Measurements from ENCODE around the gene LRP8. TPM values are rescaled to one million over a fixed set of nuclear protein-coding genes. Genes with fewer than 3 reads are reported as not detected.
A peak's percentile ranks its signal among the peaks of the same experiment; 100 is the strongest.

LRP8 gene
- total and polyA plus RNA-seq, 2 of the 13 experiments (the other 11 are each of a cell fraction or from before 2014, with no cell fraction given), result 17.3 to 17.4 TPM

GRCh38 chr1:53375440-53375839 is 47.6 kb upstream of the LRP8 start (continued):
- TF ChIP-seq KDM2A (CRISPR knock-in tag; IDR thresholded peaks at IDR 0.05; ENCODE audit: borderline replicate concordance, low read depth) (no peak), MTA3 (CRISPR knock-in tag; IDR thresholded peaks at IDR 0.05) (no peak), SALL1 (CRISPR knock-in tag; IDR thresholded peaks at IDR 0.05) (no peak), JUND (CRISPR knock-in tag; IDR thresholded peaks at IDR 0.05) (0 out of 2 replicates have a peak, but pooled peaks have one; percentile 37)
- TF ChIP-seq, protein P1, sequence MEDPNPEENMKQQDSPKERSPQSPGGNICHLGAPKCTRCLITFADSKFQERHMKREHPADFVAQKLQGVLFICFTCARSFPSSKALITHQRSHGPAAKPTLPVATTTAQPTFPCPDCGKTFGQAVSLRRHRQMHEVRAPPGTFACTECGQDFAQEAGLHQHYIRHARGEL (CRISPR knock-in tag; IDR thresholded peaks at IDR 0.05), result no peak

GRCh38 chr1:53373246-53373645 is 45.4 kb upstream of the LRP8 start:
- Histone ChIP-seq H4K20me1 (ENCODE audit: insufficient read depth, low read length) (no peaks in the 10 kb centered on the region; the same call in 1 of the 2 replicates), H3K27me3 (ENCODE audit: control insufficient read depth in 1 of 2, insufficient read depth in 2 of 2, low read length in 2 of 2) (peaks cover 0 to 43% of the 10 kb centered on the region in 2 experiments; a peak in 3 of 5 replicates), H3K27ac (ENCODE audit: extremely low read length, insufficient read depth, low read length) (no peak overlapping the region), H3K4me2 (ENCODE audit: low read depth, low read length) (no peak overlapping the region), H3K9me3 (ENCODE audit: low read length) (no peaks in the 10 kb centered on the region), H3K4me3 (replicated peaks in 1 of 3; ENCODE audit: insufficient read depth in 1 of 3, low read depth in 2 of 3, low read length in 3 of 3) (no peak overlapping the region), H3K79me2 (ENCODE audit: insufficient read depth, low read length) (no peaks in the 10 kb centered on the region), H3K36me3 (replicated peaks in 1 of 2; ENCODE audit: control insufficient read depth in 1 of 2, insufficient read depth in 2 of 2, low read length in 2 of 2) (no peaks in the 10 kb centered on the region), H3K4me1 (ENCODE audit: insufficient read depth, low read length) (peaks cover 26% of the 10 kb centered on the region), H3K9ac (ENCODE audit: insufficient read depth, low read depth, low read length) (no peak overlapping the region), H2AFZ (ENCODE audit: low read length) (no peak overlapping the region)
- FAIRE-seq, result no peak
- ChIA-PET CTCF (ENCODE audit: low intra/inter-chr PET ratio, low total read pairs) (no interaction called here), POLR2A (no interaction called here)
- no peak for ATAC-seq
- DNase-seq (ENCODE audit: low spot score), result no peak
- no TSS peak for BruUV-seq (replicated peaks)
- intact Hi-C loops (cut with micrococcal nuclease; ENCODE audit: unreplicated experiment), result no loop called here
- in situ Hi-C loops (cut with HindIII; ENCODE audit: extremely low pct_ligation_motif_present, low pct_unique_long_range_greater_than_20kb), result no loop called here
- TF ChIP-seq ZNF672 (CRISPR knock-in tag; IDR thresholded peaks at IDR 0.05), result no peak
- TF ChIP-seq ZNF407 (CRISPR knock-in tag; IDR thresholded peaks at IDR 0.05; ENCODE audit: not compliant biosample characterization), result no peak
- TF ChIP-seq, protein P2, sequence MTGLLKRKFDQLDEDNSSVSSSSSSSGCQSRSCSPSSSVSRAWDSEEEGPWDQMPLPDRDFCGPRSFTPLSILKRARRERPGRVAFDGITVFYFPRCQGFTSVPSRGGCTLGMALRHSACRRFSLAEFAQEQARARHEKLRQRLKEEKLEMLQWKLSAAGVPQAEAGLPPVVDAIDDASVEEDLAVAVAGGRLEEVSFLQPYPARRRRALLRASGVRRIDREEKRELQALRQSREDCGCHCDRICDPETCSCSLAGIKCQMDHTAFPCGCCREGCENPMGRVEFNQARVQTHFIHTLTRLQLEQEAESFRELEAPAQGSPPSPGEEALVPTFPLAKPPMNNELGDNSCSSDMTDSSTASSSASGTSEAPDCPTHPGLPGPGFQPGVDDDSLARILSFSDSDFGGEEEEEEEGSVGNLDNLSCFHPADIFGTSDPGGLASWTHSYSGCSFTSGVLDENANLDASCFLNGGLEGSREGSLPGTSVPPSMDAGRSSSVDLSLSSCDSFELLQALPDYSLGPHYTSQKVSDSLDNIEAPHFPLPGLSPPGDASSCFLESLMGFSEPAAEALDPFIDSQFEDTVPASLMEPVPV (CRISPR knock-in tag; IDR thresholded peaks at IDR 0.05), result no peak
- TF ChIP-seq, protein P3, sequence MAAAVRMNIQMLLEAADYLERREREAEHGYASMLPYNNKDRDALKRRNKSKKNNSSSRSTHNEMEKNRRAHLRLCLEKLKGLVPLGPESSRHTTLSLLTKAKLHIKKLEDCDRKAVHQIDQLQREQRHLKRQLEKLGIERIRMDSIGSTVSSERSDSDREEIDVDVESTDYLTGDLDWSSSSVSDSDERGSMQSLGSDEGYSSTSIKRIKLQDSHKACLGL (CRISPR knock-in tag; IDR thresholded peaks at IDR 0.05), result no peak
- WGBS (ENCODE audit: low lambda C conversion rate), result 60% methylated on average over 6 of the region's 11 CpGs
